UCSD-AML1 (cell line): ENCODE results near the gene DCDC1.
"Not testable (repeated sequence)": the region's sequence is repeated elsewhere in the genome, so short reads cannot be mapped to it uniquely, and the experiment has no call there.

Source experiments
- DNase-seq: peaks from one replicate; lab custom pipeline; 2025; ENCODE audit not compliant: unreplicated experiment; lab: John Stamatoyannopoulos, UW

The DCDC1 gene

DNA sequence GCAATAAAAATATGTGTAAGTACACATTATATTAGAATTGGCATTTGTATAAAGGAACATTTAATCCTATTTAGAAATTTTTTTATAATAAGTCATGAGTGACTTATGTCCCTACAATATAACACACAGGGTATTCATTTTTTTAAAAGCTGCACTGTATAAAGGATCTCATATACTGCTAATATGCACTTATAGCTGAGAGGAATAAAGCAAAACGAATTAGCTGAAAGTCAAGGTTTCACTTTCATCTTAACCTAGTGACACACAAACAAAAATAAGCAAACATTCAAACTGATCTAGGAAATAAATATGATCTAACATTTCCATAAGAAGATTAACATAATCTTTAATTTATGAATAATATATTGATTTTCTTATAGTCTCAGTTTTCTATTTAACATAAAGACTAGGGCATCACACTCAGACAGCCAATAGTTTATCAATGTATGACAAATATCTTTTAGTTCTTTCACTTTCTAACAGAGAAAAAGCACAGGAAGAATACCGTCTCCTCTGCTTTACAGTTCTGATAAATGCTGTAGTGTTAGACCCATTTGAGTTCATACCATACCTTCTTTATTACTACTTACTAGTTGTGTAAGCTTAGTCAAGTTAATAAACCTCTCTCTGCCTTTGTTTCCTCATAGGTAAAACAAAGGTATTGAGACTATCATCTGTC lies 42.9 kb downstream of the DCDC1 start:
- DNase-seq: no peak

DNA sequence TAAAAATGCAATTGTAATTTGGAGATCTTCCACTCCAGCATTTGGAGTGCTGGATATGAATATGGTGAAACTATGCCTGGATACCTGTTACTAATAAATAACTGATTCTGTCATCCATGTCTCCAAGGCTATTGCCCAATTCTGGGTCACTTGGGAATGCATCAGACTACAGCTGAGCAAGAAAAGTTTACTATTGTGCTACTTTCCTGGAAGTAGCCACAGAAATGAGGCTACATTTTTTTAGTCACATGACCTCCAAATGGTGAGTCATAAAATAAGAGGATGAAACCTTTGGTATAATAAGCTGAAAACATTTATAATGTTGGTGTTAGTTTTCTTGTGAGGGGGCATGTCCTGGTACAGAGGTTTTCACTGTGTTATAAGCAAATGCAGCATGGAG lies 44.4 kb downstream of the DCDC1 start:
- no peak for DNase-seq

DNA sequence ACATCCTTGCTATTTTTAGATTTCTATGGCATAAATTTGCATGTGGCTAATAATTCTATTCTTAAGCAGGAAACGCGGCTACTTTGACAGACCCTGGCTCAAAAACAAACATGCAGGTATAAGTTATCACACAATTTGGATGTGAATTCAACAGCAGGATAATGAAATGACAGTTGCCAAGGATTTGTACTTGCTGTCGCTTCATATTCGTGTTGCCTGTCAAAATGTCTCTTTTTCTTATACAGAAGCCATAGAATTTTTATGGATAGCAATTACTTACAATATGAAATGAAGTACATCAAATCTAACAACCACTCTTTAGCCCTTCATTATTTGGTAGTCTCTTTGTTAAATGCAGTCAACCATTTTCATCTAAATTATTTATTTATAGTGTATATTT lies 46.4 kb downstream of the DCDC1 start:
- DNase-seq: no peak

DNA sequence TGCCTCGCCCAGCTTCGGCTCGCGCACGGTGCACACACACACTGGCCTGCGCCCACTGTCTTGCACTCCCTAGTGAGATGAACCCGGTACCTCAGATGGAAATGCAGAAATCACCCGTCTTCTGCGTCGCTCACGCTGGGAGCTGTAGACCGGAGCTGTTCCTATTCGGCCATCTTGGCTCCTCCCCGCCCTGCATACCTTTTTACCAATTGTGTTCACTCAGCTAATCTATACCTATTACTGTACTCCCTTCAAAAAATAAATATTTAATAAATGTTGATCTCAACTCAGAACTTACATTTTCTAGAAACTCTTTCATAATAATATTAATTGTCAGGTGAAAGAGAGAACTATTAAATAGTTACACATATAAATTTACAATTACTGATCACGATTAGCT lies 48.0 kb downstream of the DCDC1 start:
- DNase-seq: not testable (repeated sequence)

- DNase-seq: no peak
Measured at GRCh38 chr11:31303644-31304180, 65.8 kb downstream of the DCDC1 start.

DNA sequence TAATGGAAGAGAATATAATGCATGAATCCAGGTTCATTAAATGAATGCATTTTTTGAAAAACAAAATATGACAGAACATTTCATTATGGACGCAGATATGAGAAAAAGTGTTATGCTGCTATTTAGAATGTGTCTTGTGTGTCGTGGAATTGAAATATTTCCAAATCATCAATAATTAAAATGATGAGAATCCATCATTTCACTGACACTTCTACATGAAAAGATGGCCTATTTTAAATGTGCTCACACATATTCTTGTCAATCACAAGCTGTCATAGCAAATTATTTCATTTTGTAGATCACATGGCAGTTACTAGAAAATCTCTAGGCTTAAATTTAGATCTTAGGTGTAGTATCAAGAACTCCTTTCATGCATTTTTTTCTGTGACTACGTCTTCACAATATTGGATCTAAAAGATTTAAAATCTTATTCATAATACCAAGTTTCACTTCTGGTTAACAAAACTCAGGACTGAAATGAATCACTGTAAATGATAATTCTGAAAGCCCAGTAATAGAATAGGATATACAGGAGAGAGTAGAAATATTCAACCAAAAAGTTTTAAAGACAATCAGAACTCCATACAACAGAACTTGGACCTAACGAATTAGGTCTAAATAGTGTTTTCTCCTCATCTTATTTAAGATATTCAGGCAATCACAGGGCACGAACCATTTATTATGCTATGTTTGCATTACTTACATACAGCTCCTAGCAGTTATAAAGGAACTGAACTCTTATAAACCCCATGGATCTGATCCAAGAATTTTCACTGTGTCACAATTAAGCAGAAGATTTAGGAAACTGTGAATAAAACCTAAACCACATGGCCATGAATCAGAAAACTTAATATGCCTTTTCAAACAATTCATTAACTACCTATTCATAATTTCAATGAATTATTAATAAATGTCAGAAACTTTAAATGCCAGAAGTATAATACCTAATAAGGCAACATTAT lies 67.7 kb downstream of the DCDC1 start:
- no peak for DNase-seq

GRCh38 chr11:31295308-31295707 lies 74.2 kb downstream of the DCDC1 start:
- DNase-seq: no peak

- not testable (repeated sequence) for DNase-seq
Measured at GRCh38 chr11:31273527-31273926, 96.0 kb downstream of the DCDC1 start.

- DNase-seq: no peak
Measured at GRCh38 chr11:31267720-31268119, 101.8 kb downstream of the DCDC1 start.

DNA sequence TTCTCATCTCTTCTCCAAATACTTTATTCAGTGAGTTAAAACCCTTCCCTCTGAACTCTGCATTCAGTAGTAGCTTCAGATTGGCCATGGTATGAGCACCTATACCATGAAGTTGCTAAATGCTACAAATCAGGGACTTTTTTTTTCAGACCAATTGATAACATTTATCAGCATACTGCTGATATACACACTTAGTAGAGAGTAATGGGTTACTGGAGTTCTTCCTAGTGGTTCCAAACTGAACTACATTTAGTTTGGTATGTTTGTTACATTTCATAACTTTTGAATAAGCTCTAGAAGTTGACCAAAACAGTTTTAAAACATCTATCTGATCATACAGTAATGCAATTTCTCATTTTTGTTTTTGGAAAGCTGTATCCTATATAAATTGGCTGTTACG lies 104.7 kb downstream of the DCDC1 start:
- DNase-seq: no peak

GRCh38 chr11:31262761-31263160 lies 106.8 kb downstream of the DCDC1 start:
- no peak for DNase-seq

- no peak for DNase-seq
Measured at GRCh38 chr11:31259797-31260196, 109.7 kb downstream of the DCDC1 start.

DNA sequence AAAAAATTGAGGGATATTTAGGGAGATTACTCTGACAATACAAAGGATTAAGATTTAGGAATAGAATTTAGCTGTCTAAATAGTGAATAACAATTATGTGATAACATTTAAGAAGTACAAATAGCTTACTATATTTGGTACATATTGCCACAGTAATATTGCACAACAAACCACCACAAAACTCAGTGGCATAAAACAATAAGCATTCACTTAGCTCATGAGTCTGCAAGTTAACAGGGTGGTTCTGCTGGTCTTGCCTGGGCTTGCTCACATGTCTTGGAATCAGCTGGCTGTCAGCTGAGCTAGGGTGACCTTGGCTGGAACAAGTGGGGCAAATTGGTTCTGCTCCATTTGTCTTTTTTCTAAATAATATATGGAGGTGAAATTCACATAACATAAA lies 115.1 kb downstream of the DCDC1 start:
- peak; percentile 6 for DNase-seq

DNA sequence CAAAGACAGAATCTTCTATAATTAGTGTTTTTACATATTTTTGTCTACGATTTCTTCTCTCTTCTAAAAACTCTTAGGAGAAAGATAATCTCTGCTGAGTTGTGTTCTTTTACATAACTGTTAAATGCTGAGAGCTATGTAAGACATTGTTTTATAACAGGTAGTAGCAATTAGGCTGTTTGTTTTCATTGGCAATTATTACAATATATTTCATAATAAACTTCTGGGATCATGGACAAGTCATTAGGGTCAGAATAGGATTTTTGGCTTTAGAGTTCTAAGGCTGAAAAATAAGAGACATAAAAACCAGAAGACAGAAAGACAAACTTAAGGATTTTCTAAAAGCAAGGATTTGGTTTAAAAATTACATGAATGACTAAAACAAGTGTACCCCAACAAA lies 120.8 kb downstream of the DCDC1 start:
- DNase-seq: no peak

- no peak for DNase-seq
Measured at GRCh38 chr11:31247321-31247720, 122.2 kb downstream of the DCDC1 start.

- no peak for DNase-seq
Measured at GRCh38 chr11:31246451-31247165, 122.9 kb downstream of the DCDC1 start.

DNA sequence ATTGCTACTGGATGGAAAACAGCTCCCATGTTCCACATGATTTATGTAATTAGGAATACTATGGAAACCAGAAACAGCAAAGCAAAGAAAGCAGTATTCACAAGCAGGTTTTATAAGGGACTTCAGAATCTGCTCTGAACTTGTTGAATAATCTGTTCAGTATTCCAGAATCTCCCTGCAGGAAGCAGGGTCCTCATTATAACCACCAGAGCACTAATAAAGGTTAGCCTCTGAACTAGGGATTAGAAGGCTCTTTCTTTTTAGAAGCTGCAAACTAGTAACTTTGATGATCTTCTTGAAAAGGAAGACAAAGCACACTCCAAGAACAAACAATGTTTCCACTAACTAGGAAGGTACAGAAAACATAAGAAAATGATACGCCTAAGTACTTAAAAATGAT lies 125.8 kb downstream of the DCDC1 start:
- no peak for DNase-seq

GRCh38 chr11:31240340-31240904 lies 129.1 kb downstream of the DCDC1 start:
- DNase-seq: no peak

DNA sequence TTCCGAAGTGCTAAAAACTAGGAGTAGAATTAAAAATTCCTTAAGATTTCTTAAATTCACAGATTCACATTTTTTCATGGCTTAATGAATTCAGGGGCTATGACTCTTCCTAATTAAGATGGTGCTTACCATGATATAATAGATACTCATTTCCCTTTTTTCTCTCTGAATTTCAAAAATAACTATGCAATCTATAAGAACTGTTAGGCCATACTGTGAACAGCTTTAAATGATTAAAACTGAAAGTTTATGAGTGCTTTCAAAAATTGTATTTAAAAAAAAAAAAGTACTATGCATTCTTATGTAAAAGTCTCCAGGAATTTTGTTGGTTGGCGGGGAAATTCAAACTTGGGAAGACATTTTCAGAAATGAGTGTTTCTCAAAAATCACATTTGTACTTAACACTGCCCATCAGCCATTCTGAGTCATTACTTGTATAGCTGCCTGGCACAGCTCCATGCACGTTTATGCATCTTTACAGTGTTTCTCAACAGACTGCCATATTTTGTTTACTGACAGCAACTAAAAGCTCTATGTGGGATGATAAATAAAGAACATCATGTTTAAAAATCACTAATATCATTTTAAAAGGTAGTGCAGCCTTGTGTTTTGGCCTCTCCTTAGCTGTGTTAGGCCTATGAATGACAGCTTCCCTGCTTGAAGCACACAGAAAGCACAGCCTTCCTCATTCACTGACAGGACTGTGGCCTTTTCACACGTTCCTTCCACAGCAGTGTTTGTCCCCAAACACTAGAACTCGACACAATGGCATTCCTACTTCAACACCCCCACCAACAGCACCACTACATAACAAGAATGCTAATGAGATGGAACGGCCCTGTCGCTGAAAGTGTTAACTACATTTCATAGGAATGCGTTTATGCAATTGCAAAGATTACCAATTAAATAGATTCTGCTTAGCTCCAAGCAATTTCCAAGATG lies 131.4 kb downstream of the DCDC1 start:
- no peak for DNase-seq

DNA sequence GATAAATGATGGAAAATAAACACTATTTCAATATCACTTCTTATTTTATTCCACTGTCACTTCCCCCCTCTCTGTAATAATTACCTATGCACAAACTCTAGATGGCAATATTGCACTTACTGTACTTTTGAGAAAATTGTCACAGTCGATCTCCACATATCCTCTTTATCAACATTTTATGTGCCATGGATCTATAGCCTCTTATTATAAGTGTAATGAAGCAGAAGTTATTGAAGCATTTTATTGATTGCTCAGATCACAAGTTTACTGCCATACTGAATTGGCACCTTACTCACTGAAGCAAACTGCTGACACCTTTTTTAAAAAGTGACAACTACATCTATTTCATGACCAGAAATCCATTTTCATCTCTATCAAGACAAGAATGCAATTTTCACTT lies 133.4 kb downstream of the DCDC1 start:
- no peak for DNase-seq
